ENCODE measurements around the gene DEGS1.

DEGS1 gene

DNA sequence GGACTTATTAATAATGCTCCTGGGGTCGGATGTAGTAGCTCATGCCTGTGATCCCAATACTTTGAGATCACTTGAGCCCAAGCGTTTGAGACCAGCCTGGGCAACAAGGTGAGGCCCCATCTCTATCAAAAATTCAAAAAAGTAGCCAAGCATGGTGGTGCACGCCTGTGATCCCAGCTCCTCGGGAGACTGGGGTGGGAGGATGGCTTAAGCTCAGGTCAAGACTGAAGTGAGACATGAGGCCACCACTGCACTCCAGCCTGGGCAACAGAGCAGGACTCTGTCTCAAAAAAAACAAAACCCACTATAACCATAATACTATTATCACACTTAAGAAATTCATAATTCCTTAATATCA lies 1.6 kb upstream of the DEGS1 start:
- H3K56ac ChIP-seq (ENCODE audit: low read length) = no peak overlapping the region
- no peaks in the 10 kb centered on the region for H3K4me1 ChIP-seq (ENCODE audit: control insufficient read depth, low read depth, low read length)
- H3K4me3 ChIP-seq (ENCODE audit: low read length) = no peak overlapping the region
- H3K79me1 ChIP-seq (ENCODE audit: low read length) = peaks cover 2% of the 10 kb centered on the region
- no peak overlapping the region for H4K8ac ChIP-seq (ENCODE audit: low read depth, low read length)
- no peak overlapping the region for H2AK5ac ChIP-seq (ENCODE audit: low read length)
- DNase-seq = no peak
- no peak overlapping the region for H3K18ac ChIP-seq (ENCODE audit: low read length)
- WGBS (ENCODE audit: extremely low coverage, insufficient coverage, low lambda C conversion rate) = no CpG with 5 or more reads among the region's 4 CpGs
- no peak overlapping the region for H3K4ac ChIP-seq (ENCODE audit: low read depth, low read length)
- H2BK120ac ChIP-seq (ENCODE audit: low read depth, low read length) = no peak overlapping the region
- no peak overlapping the region for H3K27ac ChIP-seq (ENCODE audit: low read depth, low read length)
- H3K27me3 ChIP-seq (ENCODE audit: insufficient read depth, low read length, poor library complexity) = no peaks in the 10 kb centered on the region
- no peak overlapping the region for H4K5ac ChIP-seq (ENCODE audit: low read length)
- H3K9ac ChIP-seq (ENCODE audit: low read length) = no peak overlapping the region
- no peak overlapping the region for H3K4me2 ChIP-seq (ENCODE audit: low read length)
- H2BK15ac ChIP-seq (replicated peaks; ENCODE audit: low read depth) = no peak overlapping the region
- no peak overlapping the region for H2BK5ac ChIP-seq (ENCODE audit: low read length)
- peaks cover 24% of the 10 kb centered on the region for H3K79me2 ChIP-seq (ENCODE audit: control insufficient read depth, insufficient read depth, low read length)
- no peak overlapping the region for H3K23ac ChIP-seq (ENCODE audit: low read length)
- H3K36me3 ChIP-seq (ENCODE audit: control insufficient read depth, insufficient read depth, low read length) = no peaks in the 10 kb centered on the region

DNA sequence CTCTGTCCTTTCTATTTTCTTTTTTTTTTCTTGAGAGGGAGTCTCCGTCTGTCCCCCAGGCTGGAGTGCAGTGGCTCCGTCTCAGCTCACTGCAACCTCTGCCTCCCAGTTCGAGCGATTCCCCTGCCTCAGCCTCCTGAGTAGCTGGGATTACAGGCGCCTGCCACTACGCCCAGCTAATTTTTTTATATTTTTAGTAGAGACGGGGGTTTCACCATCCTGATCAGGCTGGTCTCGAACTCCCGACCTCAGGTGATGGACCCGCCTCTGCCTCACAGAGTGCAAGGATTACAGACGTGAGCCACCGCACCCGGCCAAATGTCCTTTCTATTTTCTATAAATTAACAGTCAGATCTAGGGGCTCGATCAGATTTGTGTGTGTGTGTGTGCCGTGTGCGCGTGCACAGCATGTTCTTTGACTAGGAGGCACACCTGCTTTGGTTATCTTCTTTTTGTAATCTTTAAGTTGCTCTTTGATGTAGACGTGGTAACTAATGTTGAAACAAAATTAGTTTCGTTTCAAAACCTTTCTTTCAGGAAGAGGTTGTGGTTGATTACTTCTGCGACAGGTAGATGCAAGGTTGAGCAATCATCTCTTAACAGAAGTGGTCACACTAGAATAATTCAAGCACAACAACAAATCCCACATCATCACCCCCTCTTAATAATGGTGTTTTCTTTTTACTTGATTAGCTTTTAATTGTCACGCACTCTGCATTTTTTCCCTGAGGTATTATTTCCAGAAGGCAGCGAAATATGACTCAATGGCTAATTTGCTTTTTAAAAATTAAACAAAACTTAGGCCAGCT lies 779 bp upstream of the DEGS1 start:
- H3K23ac ChIP-seq (ENCODE audit: low read length) = no peak overlapping the region
- peak overlapping the region; percentile 68 for H3K9ac ChIP-seq (ENCODE audit: low read length)
- no peak overlapping the region for H2AK5ac ChIP-seq (ENCODE audit: low read length)
- peak overlapping the region; percentile 8 for H3K18ac ChIP-seq (ENCODE audit: low read length)
- peak overlapping the region; percentile 15 for H3K4me3 ChIP-seq (ENCODE audit: low read length)
- no peak overlapping the region for H3K4ac ChIP-seq (ENCODE audit: low read depth, low read length)
- no peak overlapping the region for H2BK5ac ChIP-seq (ENCODE audit: low read length)
- H3K79me2 ChIP-seq (ENCODE audit: control insufficient read depth, insufficient read depth, low read length) = peaks cover 28% of the 10 kb centered on the region
- H2BK15ac ChIP-seq (replicated peaks; ENCODE audit: low read depth) = no peak overlapping the region
- H3K4me1 ChIP-seq (ENCODE audit: control insufficient read depth, low read depth, low read length) = no peaks in the 10 kb centered on the region
- no peaks in the 10 kb centered on the region for H3K27me3 ChIP-seq (ENCODE audit: insufficient read depth, low read length, poor library complexity)
- peak overlapping the region; percentile 66 for H3K56ac ChIP-seq (ENCODE audit: low read length)
- H2BK120ac ChIP-seq (ENCODE audit: low read depth, low read length) = no peak overlapping the region
- no peaks in the 10 kb centered on the region for H3K36me3 ChIP-seq (ENCODE audit: control insufficient read depth, insufficient read depth, low read length)
- H3K27ac ChIP-seq (ENCODE audit: low read depth, low read length) = peak overlapping the region; percentile 34
- H3K79me1 ChIP-seq (ENCODE audit: low read length) = peaks cover 2% of the 10 kb centered on the region
- H3K4me2 ChIP-seq (ENCODE audit: low read length) = peak overlapping the region; percentile 17
- no peak overlapping the region for H4K8ac ChIP-seq (ENCODE audit: low read depth, low read length)
- no peak for DNase-seq
- no peak overlapping the region for H4K5ac ChIP-seq (ENCODE audit: low read length)
- WGBS (ENCODE audit: extremely low coverage, insufficient coverage, low lambda C conversion rate) = no CpG with 5 or more reads among the region's 22 CpGs

DNA sequence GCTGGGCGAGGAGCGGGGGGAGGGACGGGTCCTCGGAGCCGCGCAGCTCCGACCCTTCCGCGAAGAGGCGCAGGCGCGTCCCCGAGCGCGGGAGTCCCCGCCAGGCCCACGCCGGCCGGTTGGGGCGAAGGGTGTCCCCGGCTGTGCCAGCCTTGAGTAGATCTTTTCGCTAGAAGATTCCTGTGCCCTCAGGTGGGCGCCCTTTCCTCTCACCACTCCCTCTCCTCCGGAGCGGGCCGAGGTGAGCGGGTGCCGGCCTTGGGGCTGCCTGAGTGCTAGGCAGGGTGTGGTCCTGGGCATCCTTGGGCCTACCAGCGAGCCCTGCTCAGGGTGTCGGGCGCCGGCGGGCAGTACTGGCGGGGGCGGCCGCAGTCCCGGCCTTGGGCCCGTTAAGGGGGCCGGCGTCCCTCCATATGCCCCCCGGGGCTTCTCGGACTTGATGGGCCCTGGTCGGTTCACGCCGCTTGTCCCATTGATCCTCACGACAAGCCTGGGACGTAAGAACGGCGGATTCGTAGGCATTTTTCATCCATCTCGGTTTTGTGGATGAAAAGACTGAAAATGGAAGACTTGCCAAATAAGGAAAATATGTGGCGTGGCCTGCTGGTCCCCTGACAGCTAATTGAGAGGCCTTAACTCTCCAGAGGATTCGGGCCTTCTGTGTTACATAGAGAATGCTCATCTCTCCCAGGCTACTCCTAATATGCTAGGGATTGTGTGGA lies 712 bp downstream of the DEGS1 start:
- no peak overlapping the region for H2BK15ac ChIP-seq (replicated peaks; ENCODE audit: low read depth)
- no peak overlapping the region for H2BK120ac ChIP-seq (ENCODE audit: low read depth, low read length)
- no peak overlapping the region for H2AK5ac ChIP-seq (ENCODE audit: low read length)
- DNase-seq = peak; percentile 71
- no peaks in the 10 kb centered on the region for H3K4me1 ChIP-seq (ENCODE audit: control insufficient read depth, low read depth, low read length)
- H3K9ac ChIP-seq (ENCODE audit: low read length) = peak overlapping the region; percentile 94
- peak overlapping the region; percentile 37 for H3K27ac ChIP-seq (ENCODE audit: low read depth, low read length)
- H3K23ac ChIP-seq (ENCODE audit: low read length) = peak overlapping the region; percentile 94
- no peaks in the 10 kb centered on the region for H3K36me3 ChIP-seq (ENCODE audit: control insufficient read depth, insufficient read depth, low read length)
- H3K4ac ChIP-seq (ENCODE audit: low read depth, low read length) = peak overlapping the region; percentile 90
- no peaks in the 10 kb centered on the region for H3K27me3 ChIP-seq (ENCODE audit: insufficient read depth, low read length, poor library complexity)
- peak overlapping the region; percentile 90 for H3K4me2 ChIP-seq (ENCODE audit: low read length)
- peak overlapping the region; percentile 24 for H3K18ac ChIP-seq (ENCODE audit: low read length)
- WGBS (ENCODE audit: extremely low coverage, insufficient coverage, low lambda C conversion rate) = no CpG with 5 or more reads among the region's 53 CpGs
- peak overlapping the region; percentile 92 for H3K56ac ChIP-seq (ENCODE audit: low read length)
- no peak overlapping the region for H4K5ac ChIP-seq (ENCODE audit: low read length)
- peaks cover 4% of the 10 kb centered on the region for H3K79me1 ChIP-seq (ENCODE audit: low read length)
- H2BK5ac ChIP-seq (ENCODE audit: low read length) = peak overlapping the region; percentile 50
- no peak overlapping the region for H4K8ac ChIP-seq (ENCODE audit: low read depth, low read length)
- peaks cover 37% of the 10 kb centered on the region for H3K79me2 ChIP-seq (ENCODE audit: control insufficient read depth, insufficient read depth, low read length)
- peak overlapping the region; percentile 87 for H3K4me3 ChIP-seq (ENCODE audit: low read length)

DNA sequence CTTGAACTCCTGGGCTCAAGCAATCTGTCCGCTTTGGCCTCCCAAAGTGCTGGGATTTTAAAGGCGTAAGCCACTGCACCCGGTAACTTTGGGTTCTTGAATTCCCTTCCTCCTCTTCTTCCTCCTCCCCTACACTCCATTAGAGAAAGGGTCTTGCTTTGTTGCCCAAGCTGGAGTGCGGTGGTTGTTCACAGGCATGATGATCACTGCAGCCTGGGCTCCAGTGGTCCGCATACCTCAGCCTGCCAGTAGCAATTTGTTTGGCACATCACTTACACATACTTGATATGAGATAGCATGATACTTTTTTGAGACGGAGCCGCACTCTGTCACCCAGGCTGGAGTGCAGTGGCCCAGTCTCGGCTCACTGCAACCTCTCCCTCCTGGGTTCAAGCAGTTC lies 2.2 kb downstream of the DEGS1 start:
- H3K27ac ChIP-seq (ENCODE audit: low read depth, low read length) = no peak overlapping the region
- H3K27me3 ChIP-seq (ENCODE audit: insufficient read depth, low read length, poor library complexity) = no peaks in the 10 kb centered on the region
- no CpG with 5 or more reads among the region's 8 CpGs for WGBS (ENCODE audit: extremely low coverage, insufficient coverage, low lambda C conversion rate)
- DNase-seq = no peak
- peaks cover 6% of the 10 kb centered on the region for H3K79me1 ChIP-seq (ENCODE audit: low read length)
- no peaks in the 10 kb centered on the region for H3K4me1 ChIP-seq (ENCODE audit: control insufficient read depth, low read depth, low read length)
- H3K4me3 ChIP-seq (ENCODE audit: low read length) = no peak overlapping the region
- H3K18ac ChIP-seq (ENCODE audit: low read length) = no peak overlapping the region
- no peaks in the 10 kb centered on the region for H3K36me3 ChIP-seq (ENCODE audit: control insufficient read depth, insufficient read depth, low read length)
- H4K5ac ChIP-seq (ENCODE audit: low read length) = no peak overlapping the region
- H2BK5ac ChIP-seq (ENCODE audit: low read length) = no peak overlapping the region
- no peak overlapping the region for H4K8ac ChIP-seq (ENCODE audit: low read depth, low read length)
- H3K9ac ChIP-seq (ENCODE audit: low read length) = no peak overlapping the region
- no peak overlapping the region for H3K23ac ChIP-seq (ENCODE audit: low read length)
- H2BK15ac ChIP-seq (replicated peaks; ENCODE audit: low read depth) = no peak overlapping the region
- no peak overlapping the region for H3K4ac ChIP-seq (ENCODE audit: low read depth, low read length)
- no peak overlapping the region for H2AK5ac ChIP-seq (ENCODE audit: low read length)
- peaks cover 41% of the 10 kb centered on the region for H3K79me2 ChIP-seq (ENCODE audit: control insufficient read depth, insufficient read depth, low read length)
- H3K4me2 ChIP-seq (ENCODE audit: low read length) = no peak overlapping the region
- H3K56ac ChIP-seq (ENCODE audit: low read length) = no peak overlapping the region
- no peak overlapping the region for H2BK120ac ChIP-seq (ENCODE audit: low read depth, low read length)

DNA sequence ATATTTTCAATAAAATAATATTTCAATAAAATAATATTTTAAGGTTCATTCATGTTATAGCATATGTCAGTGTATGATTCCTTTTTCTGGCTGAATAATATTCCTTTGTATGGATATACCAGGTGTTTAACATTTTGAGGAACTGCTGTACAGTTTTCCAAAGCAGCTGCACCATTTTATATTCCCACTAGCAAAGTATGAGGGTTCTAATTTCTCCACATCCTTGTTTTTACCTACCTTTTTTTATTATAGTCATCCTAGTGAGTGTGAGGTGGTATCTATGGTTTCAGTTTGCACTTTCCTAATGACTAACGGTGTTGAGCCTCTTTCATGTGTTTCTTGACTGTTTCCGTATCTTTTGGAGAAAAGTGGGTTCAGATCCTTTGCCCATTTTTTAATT lies 5.2 kb downstream of the DEGS1 start:
- DNase-seq = no peak
- no peak overlapping the region for H2AK5ac ChIP-seq (ENCODE audit: low read length)
- H3K23ac ChIP-seq (ENCODE audit: low read length) = no peak overlapping the region
- no peak overlapping the region for H2BK5ac ChIP-seq (ENCODE audit: low read length)
- no peak overlapping the region for H3K4ac ChIP-seq (ENCODE audit: low read depth, low read length)
- no peak overlapping the region for H3K27ac ChIP-seq (ENCODE audit: low read depth, low read length)
- no CpG with 5 or more reads among the region's 2 CpGs for WGBS (ENCODE audit: extremely low coverage, insufficient coverage, low lambda C conversion rate)
- H3K56ac ChIP-seq (ENCODE audit: low read length) = no peak overlapping the region
- no peak overlapping the region for H2BK15ac ChIP-seq (replicated peaks; ENCODE audit: low read depth)
- no peaks in the 10 kb centered on the region for H3K4me1 ChIP-seq (ENCODE audit: control insufficient read depth, low read depth, low read length)
- no peak overlapping the region for H4K8ac ChIP-seq (ENCODE audit: low read depth, low read length)
- H3K9ac ChIP-seq (ENCODE audit: low read length) = no peak overlapping the region
- no peak overlapping the region for H3K18ac ChIP-seq (ENCODE audit: low read length)
- H3K79me1 ChIP-seq (ENCODE audit: low read length) = peaks cover 6% of the 10 kb centered on the region
- no peak overlapping the region for H4K5ac ChIP-seq (ENCODE audit: low read length)
- H3K4me3 ChIP-seq (ENCODE audit: low read length) = no peak overlapping the region
- H3K36me3 ChIP-seq (ENCODE audit: control insufficient read depth, insufficient read depth, low read length) = peaks cover under 1% of the 10 kb centered on the region
- peaks cover 41% of the 10 kb centered on the region for H3K79me2 ChIP-seq (ENCODE audit: control insufficient read depth, insufficient read depth, low read length)
- H3K4me2 ChIP-seq (ENCODE audit: low read length) = no peak overlapping the region
- H3K27me3 ChIP-seq (ENCODE audit: insufficient read depth, low read length, poor library complexity) = no peaks in the 10 kb centered on the region
- H2BK120ac ChIP-seq (ENCODE audit: low read depth, low read length) = no peak overlapping the region
